K562 (cell line): ENCODE results near the gene LY6G6C. TPM values are rescaled to one million over a fixed set of nuclear protein-coding genes. Genes with fewer than 3 reads are reported as not detected.

Experiments
- CBX2 ChIP-seq: fragments of 200-600 bp; sonication (generic); IDR thresholded peaks from one replicate; pipeline ENCODE4 v1.6.1; 2012; ENCODE audit warnings: mild to moderate bottlenecking, low read length, inconsistent platforms; ENCODE audit not compliant: insufficient read depth, poor library complexity, severe bottlenecking
- EP300 ChIP-seq: IDR thresholded peaks from 2 replicates; pipeline ENCODE4 v1.6.1; 2012; ENCODE audit warnings: low read length, improper control_type of control experiment
- PHTF2 ChIP-seq: fragments of 250-450 bp; sonication (Bioruptor Pico); IDR thresholded peaks from 2 replicates; pipeline ENCODE4 v1.5.0; 2021; ENCODE audit warnings: mild to moderate bottlenecking
- POLR2H ChIP-seq: IDR thresholded peaks from 2 replicates; pipeline ENCODE4 v1.6.1; 2016; ENCODE audit warnings: missing genetic modification characterization, low read depth, mild to moderate bottlenecking, control low read depth, missing compliant biosample characterization, moderate library complexity
- RB1 ChIP-seq: fragments of 450-650 bp; IDR thresholded peaks from 2 replicates; pipeline ENCODE4 v1.6.1; 2017; ENCODE audit warnings: low read depth, mild to moderate bottlenecking
- SMAD4 ChIP-seq: fragments of 250-450 bp; sonication (Bioruptor Pico); conservative IDR thresholded peaks from 2 replicates; pipeline ENCODE4 v1.8.0; 2021; ENCODE audit warnings: inconsistent platforms, mild to moderate bottlenecking, moderate library complexity
- STAT5A ChIP-seq: IDR thresholded peaks from 2 replicates; pipeline ENCODE4 v1.6.1; 2012; ENCODE audit warnings: low read length, inconsistent platforms, borderline replicate concordance
- TFE3 ChIP-seq: fragments of 450-650 bp; formaldehyde crosslinking; IDR thresholded peaks from 2 replicates; pipeline ENCODE4 v1.4.0; 2020; ENCODE audit warnings: mild to moderate bottlenecking, mixed read lengths
- ZNF146 ChIP-seq: IDR thresholded peaks from one replicate; pipeline ENCODE4 v1.6.1; 2018; ENCODE audit warnings: missing compliant biosample characterization; ENCODE audit not compliant: unreplicated experiment
- polyA plus RNA-seq, 8 experiments: library from polyadenylated mRNA; depleted of rRNA in 4 of 8; stranded (reverse) in 5 of 8; unstranded in 3 of 8; fragments of >200 nt; fragmentation: Nextera tagmentation in 2 of 8; fragmentation: Illumina TruSeq in 1 of 8; extraction: Ambion mirVana in 2 of 8; extraction: Trizol in 1 of 8; gene quantifications; 2 replicates each; pipeline versions ENCODE4 v1.2.1 to v1.2.3, GENCODE V29; 2011 to 2014; ENCODE audit warnings: inconsistent platforms in 1 of 8, missing spikeins in 1 of 8
- total RNA-seq, 7 experiments: library from RNA; depleted of rRNA in 6 of 7; stranded (reverse); fragments of >200 nt in 6 of 7; fragmentation: Illumina TruSeq in 2 of 7; extraction: Trizol in 2 of 7; gene quantifications; 2 replicates each; pipeline versions ENCODE4 v1.2.1 to v1.2.3, GENCODE V29; 2011 to 2021; ENCODE audit warnings: low replicate concordance in 1 of 7
- TF ChIP-seq, protein P1 (sequence below): fragments of 450-650 bp; IDR thresholded peaks from 2 replicates; pipeline ENCODE4 v1.6.1; 2016; ENCODE audit warnings: mild to moderate bottlenecking, moderate library complexity
- TF ChIP-seq, protein P2 (sequence below): fragments of 250-450 bp; sonication (Bioruptor Pico); IDR thresholded peaks from 2 replicates; pipeline ENCODE4 v1.8.0; 2021; ENCODE audit warnings: moderate library complexity, mild to moderate bottlenecking, inconsistent platforms

Gene LY6G6C
- total and polyA plus RNA-seq, 9 of the 15 experiments (the other 6 are each of a cell fraction or from before 2014, with no cell fraction given): 0.06 to 0.20 TPM; not detected in 7

- TF ChIP-seq TFE3 (no peak), POLR2H (tag) (peak; percentile 96), ZNF146 (CRISPR knock-in tag) (no peak), RB1 (peak; percentile 87), EP300 (peak; percentile 73), STAT5A (peak; percentile 23; the same call in 1 of the 2 replicates), CBX2 (no peak), SMAD4 (CRISPR knock-in tag) (peak; percentile 39; the same call in 1 of the 2 replicates), PHTF2 (CRISPR knock-in tag) (no peak)
- TF ChIP-seq, protein P1, sequence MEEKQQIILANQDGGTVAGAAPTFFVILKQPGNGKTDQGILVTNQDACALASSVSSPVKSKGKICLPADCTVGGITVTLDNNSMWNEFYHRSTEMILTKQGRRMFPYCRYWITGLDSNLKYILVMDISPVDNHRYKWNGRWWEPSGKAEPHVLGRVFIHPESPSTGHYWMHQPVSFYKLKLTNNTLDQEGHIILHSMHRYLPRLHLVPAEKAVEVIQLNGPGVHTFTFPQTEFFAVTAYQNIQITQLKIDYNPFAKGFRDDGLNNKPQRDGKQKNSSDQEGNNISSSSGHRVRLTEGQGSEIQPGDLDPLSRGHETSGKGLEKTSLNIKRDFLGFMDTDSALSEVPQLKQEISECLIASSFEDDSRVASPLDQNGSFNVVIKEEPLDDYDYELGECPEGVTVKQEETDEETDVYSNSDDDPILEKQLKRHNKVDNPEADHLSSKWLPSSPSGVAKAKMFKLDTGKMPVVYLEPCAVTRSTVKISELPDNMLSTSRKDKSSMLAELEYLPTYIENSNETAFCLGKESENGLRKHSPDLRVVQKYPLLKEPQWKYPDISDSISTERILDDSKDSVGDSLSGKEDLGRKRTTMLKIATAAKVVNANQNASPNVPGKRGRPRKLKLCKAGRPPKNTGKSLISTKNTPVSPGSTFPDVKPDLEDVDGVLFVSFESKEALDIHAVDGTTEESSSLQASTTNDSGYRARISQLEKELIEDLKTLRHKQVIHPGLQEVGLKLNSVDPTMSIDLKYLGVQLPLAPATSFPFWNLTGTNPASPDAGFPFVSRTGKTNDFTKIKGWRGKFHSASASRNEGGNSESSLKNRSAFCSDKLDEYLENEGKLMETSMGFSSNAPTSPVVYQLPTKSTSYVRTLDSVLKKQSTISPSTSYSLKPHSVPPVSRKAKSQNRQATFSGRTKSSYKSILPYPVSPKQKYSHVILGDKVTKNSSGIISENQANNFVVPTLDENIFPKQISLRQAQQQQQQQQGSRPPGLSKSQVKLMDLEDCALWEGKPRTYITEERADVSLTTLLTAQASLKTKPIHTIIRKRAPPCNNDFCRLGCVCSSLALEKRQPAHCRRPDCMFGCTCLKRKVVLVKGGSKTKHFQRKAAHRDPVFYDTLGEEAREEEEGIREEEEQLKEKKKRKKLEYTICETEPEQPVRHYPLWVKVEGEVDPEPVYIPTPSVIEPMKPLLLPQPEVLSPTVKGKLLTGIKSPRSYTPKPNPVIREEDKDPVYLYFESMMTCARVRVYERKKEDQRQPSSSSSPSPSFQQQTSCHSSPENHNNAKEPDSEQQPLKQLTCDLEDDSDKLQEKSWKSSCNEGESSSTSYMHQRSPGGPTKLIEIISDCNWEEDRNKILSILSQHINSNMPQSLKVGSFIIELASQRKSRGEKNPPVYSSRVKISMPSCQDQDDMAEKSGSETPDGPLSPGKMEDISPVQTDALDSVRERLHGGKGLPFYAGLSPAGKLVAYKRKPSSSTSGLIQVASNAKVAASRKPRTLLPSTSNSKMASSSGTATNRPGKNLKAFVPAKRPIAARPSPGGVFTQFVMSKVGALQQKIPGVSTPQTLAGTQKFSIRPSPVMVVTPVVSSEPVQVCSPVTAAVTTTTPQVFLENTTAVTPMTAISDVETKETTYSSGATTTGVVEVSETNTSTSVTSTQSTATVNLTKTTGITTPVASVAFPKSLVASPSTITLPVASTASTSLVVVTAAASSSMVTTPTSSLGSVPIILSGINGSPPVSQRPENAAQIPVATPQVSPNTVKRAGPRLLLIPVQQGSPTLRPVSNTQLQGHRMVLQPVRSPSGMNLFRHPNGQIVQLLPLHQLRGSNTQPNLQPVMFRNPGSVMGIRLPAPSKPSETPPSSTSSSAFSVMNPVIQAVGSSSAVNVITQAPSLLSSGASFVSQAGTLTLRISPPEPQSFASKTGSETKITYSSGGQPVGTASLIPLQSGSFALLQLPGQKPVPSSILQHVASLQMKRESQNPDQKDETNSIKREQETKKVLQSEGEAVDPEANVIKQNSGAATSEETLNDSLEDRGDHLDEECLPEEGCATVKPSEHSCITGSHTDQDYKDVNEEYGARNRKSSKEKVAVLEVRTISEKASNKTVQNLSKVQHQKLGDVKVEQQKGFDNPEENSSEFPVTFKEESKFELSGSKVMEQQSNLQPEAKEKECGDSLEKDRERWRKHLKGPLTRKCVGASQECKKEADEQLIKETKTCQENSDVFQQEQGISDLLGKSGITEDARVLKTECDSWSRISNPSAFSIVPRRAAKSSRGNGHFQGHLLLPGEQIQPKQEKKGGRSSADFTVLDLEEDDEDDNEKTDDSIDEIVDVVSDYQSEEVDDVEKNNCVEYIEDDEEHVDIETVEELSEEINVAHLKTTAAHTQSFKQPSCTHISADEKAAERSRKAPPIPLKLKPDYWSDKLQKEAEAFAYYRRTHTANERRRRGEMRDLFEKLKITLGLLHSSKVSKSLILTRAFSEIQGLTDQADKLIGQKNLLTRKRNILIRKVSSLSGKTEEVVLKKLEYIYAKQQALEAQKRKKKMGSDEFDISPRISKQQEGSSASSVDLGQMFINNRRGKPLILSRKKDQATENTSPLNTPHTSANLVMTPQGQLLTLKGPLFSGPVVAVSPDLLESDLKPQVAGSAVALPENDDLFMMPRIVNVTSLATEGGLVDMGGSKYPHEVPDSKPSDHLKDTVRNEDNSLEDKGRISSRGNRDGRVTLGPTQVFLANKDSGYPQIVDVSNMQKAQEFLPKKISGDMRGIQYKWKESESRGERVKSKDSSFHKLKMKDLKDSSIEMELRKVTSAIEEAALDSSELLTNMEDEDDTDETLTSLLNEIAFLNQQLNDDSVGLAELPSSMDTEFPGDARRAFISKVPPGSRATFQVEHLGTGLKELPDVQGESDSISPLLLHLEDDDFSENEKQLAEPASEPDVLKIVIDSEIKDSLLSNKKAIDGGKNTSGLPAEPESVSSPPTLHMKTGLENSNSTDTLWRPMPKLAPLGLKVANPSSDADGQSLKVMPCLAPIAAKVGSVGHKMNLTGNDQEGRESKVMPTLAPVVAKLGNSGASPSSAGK: no peak; the same call in 1 of the 2 replicates
- TF ChIP-seq, protein P2, sequence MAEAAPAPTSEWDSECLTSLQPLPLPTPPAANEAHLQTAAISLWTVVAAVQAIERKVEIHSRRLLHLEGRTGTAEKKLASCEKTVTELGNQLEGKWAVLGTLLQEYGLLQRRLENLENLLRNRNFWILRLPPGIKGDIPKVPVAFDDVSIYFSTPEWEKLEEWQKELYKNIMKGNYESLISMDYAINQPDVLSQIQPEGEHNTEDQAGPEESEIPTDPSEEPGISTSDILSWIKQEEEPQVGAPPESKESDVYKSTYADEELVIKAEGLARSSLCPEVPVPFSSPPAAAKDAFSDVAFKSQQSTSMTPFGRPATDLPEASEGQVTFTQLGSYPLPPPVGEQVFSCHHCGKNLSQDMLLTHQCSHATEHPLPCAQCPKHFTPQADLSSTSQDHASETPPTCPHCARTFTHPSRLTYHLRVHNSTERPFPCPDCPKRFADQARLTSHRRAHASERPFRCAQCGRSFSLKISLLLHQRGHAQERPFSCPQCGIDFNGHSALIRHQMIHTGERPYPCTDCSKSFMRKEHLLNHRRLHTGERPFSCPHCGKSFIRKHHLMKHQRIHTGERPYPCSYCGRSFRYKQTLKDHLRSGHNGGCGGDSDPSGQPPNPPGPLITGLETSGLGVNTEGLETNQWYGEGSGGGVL: no peak
Measured at GRCh38 chr6:31702819-31703716, 18.5 kb downstream of the LY6G6C start, which contains the start of gene ABHD16A (continued).
